Measurements from ENCODE around the gene KRT72.
"Not testable (repeated sequence)": the region's sequence is repeated elsewhere in the genome, so short reads cannot be mapped to it uniquely, and the experiment has no call there.

The KRT72 gene

GRCh38 chr12:52606096-52606495 is 4.8 kb upstream of the KRT72 start:
- DNase-seq: no peak

- DNase-seq: no peak
These were observed 4.3 kb upstream of the KRT72 start for GRCh38 chr12:52605542-52605941.

GRCh38 chr12:52604859-52605258 is 3.6 kb upstream of the KRT72 start:
- no peak for DNase-seq

- no peak for DNase-seq
These were observed 2.1 kb upstream of the KRT72 start for GRCh38 chr12:52603314-52603713.

- DNase-seq: no peak
These were observed 1.3 kb upstream of the KRT72 start for GRCh38 chr12:52602552-52602951.

GRCh38 chr12:52601671-52602070 is 408 bp upstream of the KRT72 start:
- no peak for DNase-seq

GRCh38 chr12:52600475-52600874 is 788 bp downstream of the KRT72 start:
- no peak for DNase-seq

- DNase-seq: no peak
These were observed 1.2 kb downstream of the KRT72 start for GRCh38 chr12:52600071-52600470.

- DNase-seq: no peak
These were observed 2.3 kb downstream of the KRT72 start for GRCh38 chr12:52598966-52599365.

GRCh38 chr12:52594237-52594636 is 7.0 kb downstream of the KRT72 start:
- DNase-seq: not testable (repeated sequence)

- no peak for DNase-seq
These were observed 9.7 kb downstream of the KRT72 start for GRCh38 chr12:52591521-52591920.

- no peak for DNase-seq
These were observed 11.2 kb downstream of the KRT72 start for GRCh38 chr12:52590021-52590420.

- no peak for DNase-seq
These were observed 13.7 kb downstream of the KRT72 start for GRCh38 chr12:52587563-52587962.

GRCh38 chr12:52585946-52586345 is 15.3 kb downstream of the KRT72 start:
- peak; percentile 8 for DNase-seq

GRCh38 chr12:52585066-52585465 is 16.2 kb downstream of the KRT72 start:
- DNase-seq: no peak

- DNase-seq: no peak
These were observed 17.0 kb downstream of the KRT72 start for GRCh38 chr12:52584156-52584682.

- peak; percentile 80 for DNase-seq
These were observed 18.2 kb downstream of the KRT72 start for GRCh38 chr12:52582971-52583456.

GRCh38 chr12:52582486-52582885 is 18.8 kb downstream of the KRT72 start:
- DNase-seq: no peak

GRCh38 chr12:52581481-52581880 is 19.8 kb downstream of the KRT72 start:
- no peak for DNase-seq

GRCh38 chr12:52581066-52581465 is 20.2 kb downstream of the KRT72 start:
- DNase-seq: no peak

- DNase-seq: no peak
These were observed 20.8 kb downstream of the KRT72 start for GRCh38 chr12:52580496-52580895.

GRCh38 chr12:52579468-52580465 is 21.5 kb downstream of the KRT72 start:
- no peak for DNase-seq

GRCh38 chr12:52578469-52578868 is 22.8 kb downstream of the KRT72 start:
- DNase-seq: no peak

GRCh38 chr12:52577316-52577715 is 23.9 kb downstream of the KRT72 start:
- DNase-seq: no peak
